IPS DF 6.9 (cell line): ENCODE results near the gene CELA2B.
"Not testable (repeated sequence)": the region's sequence is repeated elsewhere in the genome, so short reads cannot be mapped to it uniquely, and the experiment has no call there.

ENCODE experiments used
- DNase-seq: peaks from one replicate; pipeline ENCODE4 v3.0.0-alpha.2; 2013; ENCODE audit warnings: low read depth, low spot score
- H3K27ac ChIP-seq: one replicate; pipeline ENCODE4 v1.5.1; 2013; ENCODE audit warnings: low read length, control low read depth
- H3K27me3 ChIP-seq: 2 replicates; pipeline ENCODE4 v1.6.1; 2013; ENCODE audit warnings: mild to moderate bottlenecking, low read length; ENCODE audit not compliant: control insufficient read depth, insufficient read depth
- H3K36me3 ChIP-seq: 2 replicates; pipeline ENCODE4 v1.6.1; 2013; ENCODE audit warnings: low read length; ENCODE audit not compliant: control insufficient read depth, insufficient read depth
- H3K4me1 ChIP-seq: 2 replicates; pipeline ENCODE4 v1.6.1; 2013; ENCODE audit warnings: low read length; ENCODE audit not compliant: control insufficient read depth, insufficient read depth
- H3K4me3 ChIP-seq: 2 replicates; pipeline ENCODE4 v1.5.1; 2013; ENCODE audit warnings: mild to moderate bottlenecking, low read length
- H3K9me3 ChIP-seq: 2 replicates; pipeline ENCODE4 v1.6.1; 2013; ENCODE audit warnings: low read length, inconsistent platforms; ENCODE audit not compliant: control insufficient read depth, insufficient read depth
- WGBS: extraction: QIAGEN DNeasy Blood & Tissue Kit; methylation state at CpG from one replicate; pipeline ENCODE4 v1.1.7; 2013; ENCODE audit warnings: mixed read lengths, missing lambda C conversion rate; ENCODE audit not compliant: insufficient read length, insufficient coverage; 5-methylcytosine and 5-hydroxymethylcytosine counted together

Gene CELA2B

GRCh38 chr1:15469361-15469760 lies 6.5 kb upstream of the CELA2B start:
- Histone ChIP-seq H3K27me3 (no peaks in the 10 kb centered on the region), H3K27ac (no peak overlapping the region), H3K9me3 (no peaks in the 10 kb centered on the region), H3K4me1 (no peaks in the 10 kb centered on the region), H3K36me3 (no peaks in the 10 kb centered on the region), H3K4me3 (no peak overlapping the region)
- no peak for DNase-seq
- no CpG with 5 or more reads among the region's 3 CpGs for WGBS

- H3K36me3 ChIP-seq, H3K4me1 ChIP-seq, DNase-seq, H3K9me3 ChIP-seq, H3K27me3 ChIP-seq, H3K4me3 ChIP-seq, H3K27ac ChIP-seq: not testable (repeated sequence)
- no CpG with 5 or more reads among the region's 9 CpGs for WGBS
Measured at GRCh38 chr1:15469821-15470448, 6.0 kb upstream of the CELA2B start.

- WGBS: no CpG with 5 or more reads among the region's 5 CpGs
- H3K36me3 ChIP-seq, H3K9me3 ChIP-seq, H3K27me3 ChIP-seq, DNase-seq, H3K4me1 ChIP-seq, H3K27ac ChIP-seq, H3K4me3 ChIP-seq: not testable (repeated sequence)
Measured at GRCh38 chr1:15471067-15471466, 4.8 kb upstream of the CELA2B start.

- not testable (repeated sequence) for DNase-seq, H3K4me3 ChIP-seq, H3K4me1 ChIP-seq, H3K27me3 ChIP-seq, H3K36me3 ChIP-seq, H3K9me3 ChIP-seq, H3K27ac ChIP-seq
- no CpG with 5 or more reads among the region's 6 CpGs for WGBS
Measured at GRCh38 chr1:15471723-15472122, 4.2 kb upstream of the CELA2B start.

GRCh38 chr1:15472587-15472986 lies 3.3 kb upstream of the CELA2B start:
- Histone ChIP-seq H3K27me3 (no peaks in the 10 kb centered on the region), H3K9me3 (no peaks in the 10 kb centered on the region), H3K4me3 (no peak overlapping the region), H3K27ac (no peak overlapping the region), H3K4me1 (no peaks in the 10 kb centered on the region), H3K36me3 (no peaks in the 10 kb centered on the region)
- no peak for DNase-seq
- no CpG with 5 or more reads among the region's 11 CpGs for WGBS

- H3K4me3 ChIP-seq: no peak overlapping the region
- DNase-seq: no peak
- H3K36me3 ChIP-seq: no peaks in the 10 kb centered on the region
- H3K4me1 ChIP-seq: no peaks in the 10 kb centered on the region
- H3K27me3 ChIP-seq: no peaks in the 10 kb centered on the region
- no peak overlapping the region for H3K27ac ChIP-seq
- no CpG with 5 or more reads among the region's 3 CpGs for WGBS
- no peaks in the 10 kb centered on the region for H3K9me3 ChIP-seq
Measured at GRCh38 chr1:15476927-15477326, 1.0 kb downstream of the CELA2B start.

GRCh38 chr1:15477646-15478212 lies 1.8 kb downstream of the CELA2B start:
- Histone ChIP-seq H3K4me1 (no peaks in the 10 kb centered on the region), H3K27me3 (no peaks in the 10 kb centered on the region), H3K4me3 (no peak overlapping the region), H3K36me3 (no peaks in the 10 kb centered on the region), H3K9me3 (no peaks in the 10 kb centered on the region), H3K27ac (no peak overlapping the region)
- DNase-seq: no peak
- WGBS: no CpG with 5 or more reads among the region's 5 CpGs

- no peaks in the 10 kb centered on the region for H3K4me1 ChIP-seq
- no peak overlapping the region for H3K27ac ChIP-seq
- no peaks in the 10 kb centered on the region for H3K9me3 ChIP-seq
- H3K4me3 ChIP-seq: no peak overlapping the region
- no CpG with 5 or more reads among the region's 11 CpGs for WGBS
- no peaks in the 10 kb centered on the region for H3K36me3 ChIP-seq
- no peaks in the 10 kb centered on the region for H3K27me3 ChIP-seq
- no peak for DNase-seq
Measured at GRCh38 chr1:15479654-15480347, 3.9 kb downstream of the CELA2B start.

GRCh38 chr1:15482455-15482854 lies 6.6 kb downstream of the CELA2B start:
- not testable (repeated sequence) for H3K9me3 ChIP-seq, H3K4me3 ChIP-seq, H3K36me3 ChIP-seq, H3K27ac ChIP-seq, DNase-seq, H3K4me1 ChIP-seq, H3K27me3 ChIP-seq
- no CpG with 5 or more reads among the region's 6 CpGs for WGBS

- not testable (repeated sequence) for H3K4me1 ChIP-seq, H3K36me3 ChIP-seq, H3K9me3 ChIP-seq, H3K27me3 ChIP-seq, DNase-seq, H3K4me3 ChIP-seq, H3K27ac ChIP-seq
- WGBS: no CpG with 5 or more reads among the region's 16 CpGs
Measured at GRCh38 chr1:15482983-15483543, 7.2 kb downstream of the CELA2B start.
